Erythroblast (primary cell): ENCODE measurements around the gene GNAQ.

ENCODE experiments used
- GATA1 ChIP-seq: IDR thresholded peaks from 2 replicates; pipeline ENCODE4 v1.6.1; 2011; ENCODE audit warnings: low read depth, mild to moderate bottlenecking, control low read depth, low read length, moderate library complexity
- POLR2A ChIP-seq: IDR thresholded peaks from 2 replicates; pipeline ENCODE4 v1.6.1; 2011; ENCODE audit warnings: mild to moderate bottlenecking, low read length

DNA sequence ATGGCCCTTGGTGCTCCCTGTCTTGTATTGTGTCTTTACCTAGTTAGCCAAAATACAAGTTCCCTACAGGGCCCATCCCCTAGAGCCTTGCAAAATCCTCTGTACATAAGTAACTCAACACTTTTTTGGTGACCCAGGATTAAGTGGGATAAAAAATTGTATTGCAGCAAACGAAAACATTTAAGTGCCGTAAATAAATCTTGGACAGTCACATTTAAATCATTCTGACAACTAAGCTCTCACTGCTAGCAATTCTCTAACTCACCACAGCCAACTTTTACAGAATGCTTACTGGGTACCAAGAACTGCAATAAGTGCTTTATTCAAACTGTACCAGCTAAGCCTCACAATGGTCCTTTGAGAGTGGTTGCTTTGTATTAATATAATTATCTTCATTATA is 56.6 kb downstream of the GNAQ start:
- TF ChIP-seq POLR2A: no peak
- no peak for TF ChIP-seq GATA1
